Measurements from ENCODE around the gene DMD.

DNA sequence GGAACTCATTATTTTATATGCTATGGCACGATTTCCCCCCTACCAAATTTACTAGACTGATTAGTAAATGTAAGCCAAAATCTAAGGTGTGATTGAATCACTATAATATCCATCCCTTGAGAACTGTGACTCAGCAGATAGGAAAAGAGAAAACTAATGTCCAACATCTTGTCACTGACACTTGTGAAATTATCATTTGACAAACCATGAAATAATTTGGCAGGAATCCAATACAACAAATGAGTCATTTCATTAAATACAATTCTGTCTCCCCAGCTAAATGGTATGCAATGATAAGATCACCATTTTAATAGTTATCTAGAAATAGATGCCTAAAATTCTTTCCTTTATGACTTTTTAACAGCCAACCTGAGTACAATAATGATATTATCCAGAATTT, 462.3 kb downstream of the DMD start:
- TF ChIP-seq, protein P1, sequence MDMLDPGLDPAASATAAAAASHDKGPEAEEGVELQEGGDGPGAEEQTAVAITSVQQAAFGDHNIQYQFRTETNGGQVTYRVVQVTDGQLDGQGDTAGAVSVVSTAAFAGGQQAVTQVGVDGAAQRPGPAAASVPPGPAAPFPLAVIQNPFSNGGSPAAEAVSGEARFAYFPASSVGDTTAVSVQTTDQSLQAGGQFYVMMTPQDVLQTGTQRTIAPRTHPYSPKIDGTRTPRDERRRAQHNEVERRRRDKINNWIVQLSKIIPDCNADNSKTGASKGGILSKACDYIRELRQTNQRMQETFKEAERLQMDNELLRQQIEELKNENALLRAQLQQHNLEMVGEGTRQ (IDR thresholded peaks at IDR 0.05): no peak
- TF ChIP-seq, protein P2, sequence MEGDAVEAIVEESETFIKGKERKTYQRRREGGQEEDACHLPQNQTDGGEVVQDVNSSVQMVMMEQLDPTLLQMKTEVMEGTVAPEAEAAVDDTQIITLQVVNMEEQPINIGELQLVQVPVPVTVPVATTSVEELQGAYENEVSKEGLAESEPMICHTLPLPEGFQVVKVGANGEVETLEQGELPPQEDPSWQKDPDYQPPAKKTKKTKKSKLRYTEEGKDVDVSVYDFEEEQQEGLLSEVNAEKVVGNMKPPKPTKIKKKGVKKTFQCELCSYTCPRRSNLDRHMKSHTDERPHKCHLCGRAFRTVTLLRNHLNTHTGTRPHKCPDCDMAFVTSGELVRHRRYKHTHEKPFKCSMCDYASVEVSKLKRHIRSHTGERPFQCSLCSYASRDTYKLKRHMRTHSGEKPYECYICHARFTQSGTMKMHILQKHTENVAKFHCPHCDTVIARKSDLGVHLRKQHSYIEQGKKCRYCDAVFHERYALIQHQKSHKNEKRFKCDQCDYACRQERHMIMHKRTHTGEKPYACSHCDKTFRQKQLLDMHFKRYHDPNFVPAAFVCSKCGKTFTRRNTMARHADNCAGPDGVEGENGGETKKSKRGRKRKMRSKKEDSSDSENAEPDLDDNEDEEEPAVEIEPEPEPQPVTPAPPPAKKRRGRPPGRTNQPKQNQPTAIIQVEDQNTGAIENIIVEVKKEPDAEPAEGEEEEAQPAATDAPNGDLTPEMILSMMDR (IDR thresholded peaks at IDR 0.05): no peak
- no peak for TF ChIP-seq EHMT2 (IDR thresholded peaks at IDR 0.05; ENCODE audit: low read depth)
- no peak for TF ChIP-seq RAD21 (conservative IDR thresholded peaks at IDR 0.05 in 1 of 2, IDR thresholded peaks at IDR 0.05 in 1 of 2)
- TF ChIP-seq HOXA7 (CRISPR knock-in tag; IDR thresholded peaks at IDR 0.05): no peak

All from A549 (cell line).